ENCODE measurements around the gene PLOD1. TPM values are rescaled to one million over a fixed set of nuclear protein-coding genes. Genes with fewer than 3 reads are reported as not detected.
A peak's percentile ranks its signal among the peaks of the same experiment; 100 is the strongest.

PLOD1 gene
- total and polyA plus RNA-seq, 2 experiments from 2014 or later, result 22.4 to 62.9 TPM

GRCh38 chr1:11985851-11986250 is 51.3 kb downstream of the PLOD1 start:
- H3K79me2 ChIP-seq (replicated peaks; ENCODE audit: insufficient read depth), result peaks cover 90% of the 10 kb centered on the region
- H3K36me3 ChIP-seq (ENCODE audit: insufficient read depth), result peaks cover 17% of the 10 kb centered on the region; the same call in 1 of the 2 replicates
- Mint-ChIP-seq H3K4me1 (peaks cover 15% of the 10 kb centered on the region), H3K36me3 (ENCODE audit: low read depth) (peaks cover 67% of the 10 kb centered on the region), H3K27ac (peak overlapping the region; percentile 87; the same call in 1 of the 2 replicates), H3K9me3 (no peaks in the 10 kb centered on the region), H3K4me3 (no peak overlapping the region), H3K27me3 (ENCODE audit: insufficient read depth, low read depth, poor library complexity) (peaks cover 2% of the 10 kb centered on the region)
- peaks cover 18% of the 10 kb centered on the region for H4K20me1 ChIP-seq (replicated peaks; ENCODE audit: insufficient read depth)
- no peak overlapping the region for H3K27ac ChIP-seq (ENCODE audit: low read depth)
- H3F3A ChIP-seq (replicated peaks; ENCODE audit: low read depth), result 0 out of 2 replicates have a peak, but pooled peaks cover 5% of the 10 kb centered on the region
- ATAC-seq (no peak), DNase-seq (ENCODE audit: low spot score) (no peak)
- H3K9me2 ChIP-seq (ENCODE audit: insufficient read depth), result no peaks in the 10 kb centered on the region
- no peaks in the 10 kb centered on the region for H3K27me3 ChIP-seq (ENCODE audit: insufficient read depth)
- no peak overlapping the region for H3K4me2 ChIP-seq
- H2AFZ ChIP-seq, result no peak overlapping the region
- TF ChIP-seq REST (IDR thresholded peaks at IDR 0.05; ENCODE audit: unreplicated experiment) (no peak), CTCF (conservative IDR thresholded peaks at IDR 0.05; ENCODE audit: low read depth in 2 of 2) (no peak), ETS1 (IDR thresholded peaks at IDR 0.05) (no peak), JUNB (IDR thresholded peaks at IDR 0.05; ENCODE audit: unreplicated experiment) (no peak), ZNF114 (CRISPR knock-in tag; IDR thresholded peaks at IDR 0.05) (no peak)
- H3K4me3 ChIP-seq, result no peak overlapping the region
- peaks cover 7% of the 10 kb centered on the region for H3K4me1 ChIP-seq (ENCODE audit: insufficient read depth)

GRCh38 chr1:11989669-11990068 is 55.2 kb downstream of the PLOD1 start:
- Mint-ChIP-seq H3K4me1 (peaks cover 6% of the 10 kb centered on the region; the same call in 2 of the 3 replicates), H3K9me3 (no peaks in the 10 kb centered on the region)
- peaks cover 53% of the 10 kb centered on the region for H3K79me2 ChIP-seq (replicated peaks; ENCODE audit: insufficient read depth)
- TF ChIP-seq POLR2AphosphoS5 (IDR thresholded peaks at IDR 0.05; ENCODE audit: low read depth) (no peak), JUNB (IDR thresholded peaks at IDR 0.05; ENCODE audit: unreplicated experiment) (no peak), ZNF114 (CRISPR knock-in tag; IDR thresholded peaks at IDR 0.05) (no peak), CREB1 (CRISPR knock-in tag; IDR thresholded peaks at IDR 0.05; ENCODE audit: low read depth) (no peak), REST (IDR thresholded peaks at IDR 0.05; ENCODE audit: unreplicated experiment) (no peak), CTCF (conservative IDR thresholded peaks at IDR 0.05; ENCODE audit: low read depth in 2 of 2) (no peak), STAT1 (IDR thresholded peaks at IDR 0.05; ENCODE audit: unreplicated experiment) (no peak), EZH2phosphoT487 (IDR thresholded peaks at IDR 0.05; ENCODE audit: unreplicated experiment) (no peak), ZNF331 (CRISPR knock-in tag; IDR thresholded peaks at IDR 0.05; ENCODE audit: low read depth) (no peak)

More at GRCh38 chr1:11989669-11990068, 55.2 kb downstream of the PLOD1 start:
- no peaks in the 10 kb centered on the region for H3K27me3 ChIP-seq (ENCODE audit: insufficient read depth)
- no peaks in the 10 kb centered on the region for H3K4me1 ChIP-seq (ENCODE audit: insufficient read depth)
- H3K36me3 Mint-ChIP-seq (ENCODE audit: low read depth), result peaks cover 66% of the 10 kb centered on the region
- H3K4me3 ChIP-seq, result no peak overlapping the region
- H4K20me1 ChIP-seq (replicated peaks; ENCODE audit: insufficient read depth), result peaks cover 4% of the 10 kb centered on the region; the same call in 1 of the 2 replicates
- H3K27ac Mint-ChIP-seq, result no peak overlapping the region
- H3K9me2 ChIP-seq (ENCODE audit: insufficient read depth), result no peaks in the 10 kb centered on the region
- no peak overlapping the region for H3K4me2 ChIP-seq
- no peak for ATAC-seq
- peaks cover 2% of the 10 kb centered on the region for H3K27me3 Mint-ChIP-seq (ENCODE audit: insufficient read depth, low read depth, poor library complexity)
- no peak for DNase-seq (ENCODE audit: low spot score)
- H3F3A ChIP-seq (replicated peaks; ENCODE audit: low read depth), result no peaks in the 10 kb centered on the region
- H3K36me3 ChIP-seq (ENCODE audit: insufficient read depth), result peaks cover 22% of the 10 kb centered on the region
- H3K27ac ChIP-seq (ENCODE audit: low read depth), result no peak overlapping the region
- no peak overlapping the region for H2AFZ ChIP-seq
- no peak overlapping the region for H3K4me3 Mint-ChIP-seq
